Femur (tissue), 1 donor: Measurements from ENCODE around the gene CAMTA1.

ENCODE experiments used
- DNase-seq: peaks from one replicate; pipeline ENCODE4 v3.0.0-alpha.2; 2017

Gene CAMTA1

DNA sequence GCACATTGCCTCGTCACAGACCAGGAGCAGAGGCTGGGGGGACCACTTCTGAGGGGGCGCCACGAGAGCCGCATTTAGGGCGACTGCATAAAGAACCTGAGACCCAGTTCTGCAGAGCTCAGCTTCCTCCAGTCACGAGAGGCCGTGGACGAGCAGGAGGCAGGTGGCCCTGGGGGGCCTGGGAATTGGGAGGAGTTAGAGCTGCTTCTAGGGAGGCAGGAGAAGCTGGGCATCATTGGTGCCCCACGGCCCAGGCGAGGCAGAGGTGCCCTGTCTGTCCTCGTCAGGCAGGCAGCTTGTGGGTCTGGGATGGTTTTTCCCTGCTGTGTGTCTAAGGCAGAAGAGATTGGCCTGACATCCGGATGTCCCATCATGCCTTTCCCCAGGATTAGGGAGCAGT, 389.3 kb downstream of the CAMTA1 start:
- no peak for DNase-seq

DNA sequence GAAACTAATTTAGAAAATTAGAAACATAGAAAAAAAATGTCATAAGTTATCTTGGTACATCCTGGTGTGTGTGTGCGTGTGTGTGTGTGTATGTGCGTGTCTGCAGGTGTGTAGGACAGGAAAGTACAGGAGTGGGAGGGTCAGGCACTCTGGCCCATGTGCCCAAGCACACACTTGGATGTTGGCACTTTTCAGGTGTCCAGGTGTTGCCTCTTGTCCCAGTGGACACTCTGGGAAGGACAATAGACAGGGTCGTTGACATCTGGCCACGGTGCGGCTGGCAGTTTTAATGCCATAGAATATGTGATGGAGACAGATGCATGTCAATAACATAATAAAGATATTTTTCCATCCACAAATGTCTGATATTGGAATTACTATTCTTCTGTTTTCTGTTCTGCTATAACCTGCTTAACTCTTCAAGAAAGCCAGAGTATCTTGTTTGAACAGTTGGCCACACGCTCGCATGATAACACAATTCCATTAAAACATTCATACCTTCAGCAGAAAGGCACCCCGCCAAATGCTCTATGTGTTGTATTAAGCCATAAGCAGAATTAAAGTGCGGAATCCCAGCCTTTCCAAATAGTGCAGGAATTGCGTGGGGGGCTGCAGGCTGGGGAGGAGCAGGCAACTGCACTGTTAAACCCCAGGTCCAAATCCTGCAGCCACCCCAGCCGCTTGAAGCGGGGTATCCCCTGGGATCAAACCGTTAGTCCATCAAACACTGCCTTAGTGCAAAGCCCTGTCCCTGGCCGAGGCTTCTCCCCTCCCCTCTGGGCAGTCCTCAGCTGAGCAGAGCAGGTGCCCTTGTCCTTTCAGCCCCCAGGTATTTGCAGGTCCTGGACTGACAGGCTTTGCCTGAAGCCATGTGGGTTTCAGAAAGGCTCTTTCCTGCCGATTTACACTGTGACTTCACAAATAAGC, 390.0 kb downstream of the CAMTA1 start:
- DNase-seq: no peak

DNA sequence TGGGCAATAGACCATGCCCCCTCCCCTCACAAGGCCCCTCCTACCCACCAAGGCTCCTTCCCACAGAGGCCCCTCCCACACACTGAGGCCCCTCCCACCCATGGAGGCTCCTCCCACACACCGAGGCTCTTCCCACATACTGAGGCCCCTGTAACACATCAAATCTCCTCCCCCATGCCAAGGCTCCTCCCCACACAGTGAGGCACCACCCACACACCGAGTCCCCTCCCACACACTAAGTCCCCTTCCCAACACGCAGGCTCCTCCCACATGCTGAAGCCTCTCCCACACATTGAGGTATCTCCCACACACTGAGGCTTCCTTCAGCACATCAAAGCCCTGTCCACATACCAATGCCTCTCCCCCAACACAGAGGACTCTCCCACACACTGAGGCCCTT, 391.8 kb downstream of the CAMTA1 start:
- DNase-seq: no peak

DNA sequence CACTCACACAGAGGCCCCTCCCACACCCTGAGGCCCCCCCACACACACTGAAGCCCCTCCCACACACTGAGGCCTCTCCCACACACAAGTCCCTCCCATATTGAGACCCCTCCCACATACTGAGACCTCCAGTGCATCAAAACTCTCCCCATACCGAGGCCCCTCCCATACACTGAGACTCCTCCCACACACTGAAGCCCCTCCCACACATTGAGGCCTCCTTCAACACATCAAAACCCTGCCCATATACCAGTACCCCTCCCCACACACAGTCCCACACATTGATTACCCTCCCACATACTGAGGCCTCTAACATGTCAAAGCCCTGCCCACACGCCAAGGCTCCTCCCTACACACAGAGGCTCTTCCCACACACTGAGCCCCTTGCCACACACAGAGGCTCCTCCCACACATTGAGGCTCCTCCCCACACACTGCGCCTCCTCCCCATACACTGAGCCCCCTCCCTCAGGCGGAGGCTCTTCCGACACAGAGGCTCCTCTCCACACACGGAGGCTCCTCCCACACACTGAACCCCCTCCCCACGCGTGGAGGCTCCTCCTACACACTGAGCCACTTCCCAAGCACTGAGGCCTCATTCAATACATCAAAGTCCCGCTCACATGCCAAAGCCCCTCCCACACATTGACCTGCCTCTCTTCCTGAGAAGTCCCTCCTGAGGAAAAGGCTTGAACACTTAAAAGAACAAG, 392.3 kb downstream of the CAMTA1 start:
- DNase-seq: no peak

- no peak for DNase-seq
Measured at GRCh38 chr1:7178336-7178735, 393.1 kb downstream of the CAMTA1 start.

- no peak for DNase-seq
Measured at GRCh38 chr1:7178741-7179140, 393.5 kb downstream of the CAMTA1 start.

DNA sequence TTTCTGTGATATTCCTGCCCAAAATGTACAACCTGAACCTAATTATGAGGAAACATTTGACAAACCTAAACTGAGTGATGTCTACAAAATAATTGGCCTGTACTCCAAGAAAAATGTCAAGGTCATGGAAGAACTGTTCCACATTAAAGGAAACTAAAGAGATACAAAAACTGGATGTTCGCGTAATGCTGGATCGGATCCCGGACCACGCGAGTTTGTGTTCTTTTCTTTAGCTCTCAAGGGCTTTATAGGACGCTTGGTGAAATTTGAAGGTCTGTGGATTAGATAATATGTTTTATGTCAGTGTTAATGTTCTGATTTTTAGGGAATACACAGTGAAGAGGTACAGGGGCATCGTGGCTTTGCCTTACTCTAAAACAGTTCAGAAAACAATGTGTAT, 400.5 kb downstream of the CAMTA1 start:
- DNase-seq: no peak

DNA sequence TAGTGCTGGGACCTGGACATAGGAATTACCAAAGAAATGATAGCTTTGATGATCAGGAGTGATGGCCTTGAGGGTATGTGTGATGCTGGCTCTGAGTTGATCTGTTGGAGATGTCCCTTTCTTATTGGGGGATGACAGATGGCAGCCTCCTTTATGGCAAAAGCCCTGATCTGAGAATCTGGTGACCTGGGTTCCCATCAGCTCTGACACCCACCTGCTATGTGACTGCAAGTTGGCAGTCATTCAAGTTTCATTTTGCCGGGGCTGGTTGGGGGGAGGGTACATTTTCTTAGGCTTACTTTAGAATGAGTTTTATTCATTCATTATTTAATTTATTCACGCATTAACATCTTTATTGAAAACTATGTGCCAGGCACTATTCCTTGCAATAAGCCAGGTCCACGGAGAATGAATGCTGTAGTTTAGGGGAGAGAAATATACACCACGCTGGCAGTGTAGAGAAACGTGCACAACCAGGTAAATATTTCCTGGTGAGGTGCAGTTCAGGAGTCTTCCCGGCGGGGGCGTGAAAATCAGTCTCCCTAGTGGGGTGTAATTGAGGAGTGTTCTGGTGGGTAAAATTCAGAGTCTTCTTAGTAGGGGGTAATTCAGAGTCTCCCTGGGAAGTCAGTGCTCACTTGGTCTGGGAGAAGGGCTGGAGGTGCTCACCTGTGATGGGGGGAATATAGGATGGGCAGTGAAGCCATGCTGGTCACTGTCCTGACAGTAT, 401.3 kb downstream of the CAMTA1 start:
- DNase-seq: no peak

DNA sequence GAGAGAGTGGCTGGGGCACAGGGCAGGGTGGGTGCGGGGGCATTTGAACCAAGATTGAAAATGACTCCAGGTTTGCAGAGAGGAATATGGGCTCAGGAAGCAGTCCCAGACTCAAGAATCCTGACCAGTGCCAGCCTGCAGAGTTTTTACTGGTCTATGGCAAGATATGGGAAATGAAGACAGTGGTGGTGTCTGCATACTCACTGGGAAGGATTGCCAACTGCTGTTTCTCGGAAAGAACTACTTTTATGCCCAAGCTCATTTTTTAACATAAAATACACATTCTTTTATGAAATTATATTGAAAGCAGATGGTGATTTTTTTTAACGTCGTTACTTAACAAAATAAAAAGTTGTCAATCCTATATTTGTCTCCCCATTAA, 401.8 kb downstream of the CAMTA1 start:
- no peak for DNase-seq

DNA sequence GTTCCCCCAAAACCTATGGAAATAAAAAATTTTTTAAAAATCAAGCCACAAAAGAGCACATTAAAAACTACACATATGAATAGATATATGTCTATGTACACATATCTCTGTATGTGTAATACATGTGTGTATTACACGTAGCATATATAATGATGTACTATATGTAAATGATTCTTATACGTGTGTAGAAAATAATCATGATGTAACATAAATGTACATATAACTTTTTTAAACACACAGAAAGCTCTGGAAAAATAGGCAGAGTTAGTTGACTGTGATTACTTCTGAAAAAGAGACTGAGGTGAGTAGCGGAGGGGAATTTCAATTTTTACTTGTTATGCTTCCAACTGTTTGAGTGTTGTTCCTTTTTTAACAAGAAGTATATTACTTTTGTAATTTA, 405.0 kb downstream of the CAMTA1 start:
- no peak for DNase-seq

DNA sequence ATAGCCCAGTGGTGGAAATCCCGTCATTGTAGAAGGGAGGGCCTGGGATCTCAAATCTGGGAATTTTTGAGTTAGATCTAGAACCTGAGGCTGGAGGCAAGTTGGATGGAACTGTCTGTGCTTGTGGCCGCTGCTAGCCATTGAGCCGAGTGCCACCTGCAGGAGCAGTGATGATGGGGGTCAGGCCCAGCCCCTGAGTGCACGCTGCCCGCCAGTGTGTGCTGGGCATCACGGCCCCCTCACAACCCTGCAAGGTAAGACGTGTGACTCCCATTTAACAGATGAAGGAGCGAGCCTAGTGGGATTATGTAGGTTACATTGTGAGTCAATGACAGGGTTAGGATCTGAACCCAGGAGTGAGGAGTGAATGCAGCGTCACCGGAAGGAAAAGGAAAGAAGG, 407.2 kb downstream of the CAMTA1 start:
- no peak for DNase-seq

- no peak for DNase-seq
Measured at GRCh38 chr1:7196036-7196911, 411.0 kb downstream of the CAMTA1 start.

DNA sequence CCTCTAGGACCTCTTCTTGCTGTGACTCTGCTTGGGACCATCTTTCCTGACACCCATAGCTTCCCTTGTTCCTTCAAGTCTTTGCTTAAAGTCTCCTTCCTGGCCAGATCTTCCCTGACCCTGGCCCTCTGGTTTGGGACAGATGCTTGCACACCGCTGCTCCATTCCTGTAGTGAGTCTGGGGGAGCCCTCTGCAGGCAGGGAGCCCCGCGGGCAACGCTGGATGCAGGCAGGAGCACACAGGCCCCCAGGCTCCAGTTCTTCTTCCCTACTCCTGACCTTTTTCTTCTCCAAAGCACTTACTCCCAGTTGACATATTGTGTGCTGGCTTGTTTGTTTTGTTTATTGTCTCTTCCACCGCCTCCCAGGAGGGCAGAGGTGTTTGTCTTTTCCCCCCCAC, 413.4 kb downstream of the CAMTA1 start:
- DNase-seq: no peak

DNA sequence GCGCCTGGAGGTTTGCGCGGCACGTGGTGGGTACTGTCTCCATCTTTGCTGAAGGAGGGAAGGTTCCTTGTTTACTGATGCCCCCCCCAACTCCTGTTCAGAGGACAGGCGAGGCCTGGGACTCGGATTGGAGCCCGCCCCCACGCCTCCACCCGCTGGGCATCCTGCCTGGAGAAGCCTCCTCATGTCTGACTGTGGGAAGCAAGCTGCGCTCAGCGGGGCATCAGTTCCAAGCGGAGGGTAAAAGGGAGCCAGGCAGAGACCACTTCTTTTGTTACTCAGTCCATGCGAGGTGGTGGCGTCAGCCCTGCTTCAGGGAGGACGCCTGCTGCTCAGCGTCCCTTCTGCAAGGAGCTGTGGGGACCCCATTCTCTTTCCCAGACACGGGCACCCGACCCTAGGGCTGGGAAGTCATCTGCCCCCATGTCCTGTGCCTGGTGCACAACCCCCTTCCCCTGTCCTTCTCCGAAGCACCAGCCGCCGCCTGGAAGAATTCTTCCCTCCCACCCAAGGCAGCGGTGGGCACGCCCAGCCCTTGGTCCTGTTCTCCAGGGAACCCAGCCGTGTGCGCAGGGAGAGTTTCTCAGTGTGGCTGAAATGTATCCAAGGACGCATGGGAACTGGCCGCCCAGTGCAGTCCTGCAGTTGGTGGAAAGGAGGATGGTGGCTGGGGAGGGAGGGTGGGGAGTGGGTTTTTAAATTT, 414.0 kb downstream of the CAMTA1 start:
- no peak for DNase-seq

- DNase-seq: no peak
Measured at GRCh38 chr1:7207875-7208646, 422.8 kb downstream of the CAMTA1 start.

DNA sequence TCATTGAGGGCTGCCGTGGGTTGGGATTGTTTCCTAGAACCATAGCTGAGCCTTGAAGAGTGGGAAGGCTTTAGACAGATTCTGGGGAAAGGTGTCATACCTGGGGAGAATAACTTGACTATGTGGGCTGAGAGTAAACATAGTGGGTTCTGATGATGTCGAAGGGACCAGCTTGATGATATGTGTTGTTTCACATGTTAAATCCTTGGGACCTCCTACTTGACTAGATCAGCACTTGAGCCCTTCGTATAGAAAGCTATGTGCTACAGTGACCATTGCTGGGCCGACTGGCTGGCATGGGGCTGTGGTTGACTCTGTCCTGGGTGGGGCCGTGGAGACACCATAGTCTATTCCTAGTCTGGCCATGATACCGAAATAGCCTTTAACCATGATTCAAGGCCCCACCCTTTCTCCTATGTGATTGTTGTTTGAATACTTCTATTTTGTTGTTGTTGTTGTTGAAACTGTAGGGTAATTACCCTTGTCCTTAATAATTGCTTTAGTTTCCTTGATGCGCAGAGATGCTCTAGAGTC, 423.5 kb downstream of the CAMTA1 start:
- DNase-seq: no peak

- no peak for DNase-seq
Measured at GRCh38 chr1:7209336-7209735, 424.1 kb downstream of the CAMTA1 start.

DNA sequence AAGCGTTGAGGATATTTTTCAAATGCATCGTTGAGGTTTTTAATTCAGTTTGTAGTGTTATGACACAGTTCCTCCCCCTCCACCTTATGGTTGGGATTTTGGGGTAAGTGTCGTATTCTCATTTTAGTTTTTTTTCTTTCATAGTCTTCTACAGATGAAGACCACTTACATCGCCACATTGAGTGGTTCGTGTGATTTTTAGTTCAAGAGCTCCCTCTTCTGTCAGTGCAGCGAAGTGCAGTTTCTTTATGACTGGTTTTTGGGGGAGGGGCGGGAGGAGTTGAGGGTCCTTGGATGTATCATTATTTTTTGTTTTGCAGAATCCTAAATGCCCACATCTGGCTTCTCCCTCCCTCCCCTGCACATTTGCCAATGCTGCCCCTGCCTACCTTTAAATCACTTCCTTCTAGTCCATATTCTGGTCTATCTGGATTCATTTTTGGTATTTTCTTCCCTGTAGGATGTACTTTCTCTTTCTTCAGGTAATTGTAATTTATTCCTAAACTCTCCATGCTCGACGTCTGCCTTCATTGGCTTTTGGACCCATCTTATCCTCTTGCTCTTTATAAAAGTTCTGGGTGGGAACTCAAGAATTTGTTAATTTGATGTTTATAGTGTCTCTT, 433.1 kb downstream of the CAMTA1 start:
- DNase-seq: no peak

DNA sequence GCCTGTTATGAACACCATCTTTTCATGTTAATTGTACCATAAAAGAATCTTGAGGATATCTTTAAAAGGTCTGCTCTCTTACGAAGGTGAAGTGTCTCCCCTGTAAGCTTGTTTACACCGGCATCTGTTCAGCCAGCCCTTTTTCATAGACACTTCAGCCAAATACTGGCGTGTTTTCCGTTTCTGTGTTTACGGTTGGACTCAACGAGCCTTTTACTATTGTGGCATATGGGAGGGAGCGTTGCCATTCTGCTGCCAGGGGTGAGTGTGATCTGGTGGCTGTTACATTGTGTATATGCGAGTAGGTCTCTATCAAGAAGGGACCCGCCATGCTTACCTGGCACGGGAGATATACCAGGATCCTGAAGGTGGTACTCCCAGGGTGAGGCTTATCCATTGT, 433.8 kb downstream of the CAMTA1 start:
- no peak for DNase-seq

GRCh38 chr1:7220007-7220406, 434.8 kb downstream of the CAMTA1 start:
- no peak for DNase-seq
